HepG2 (cell line): ENCODE measurements around the gene PLEKHA8. TPM values are rescaled to one million over a fixed set of nuclear protein-coding genes. Genes with fewer than 3 reads are reported as not detected.

Experiments used
- ATAC-seq: fragments of 200-7000 bp; cut with Tn5 transposase; 3 replicates; pipeline ENCODE4 v1.9.1; 2020; ENCODE audit warnings: mild to moderate bottlenecking, moderate library complexity
- BruUV-seq: library from RNA; stranded (reverse); fragments of 400-500 nt; replicated peaks from 2 replicates; lab custom pipeline; 2021; lab: Mats Ljungman, UMichigan
- CTCF ChIA-PET: fragments of 300-600 bp; formaldehyde crosslinking; extraction: SDS; loops from one replicate; lab custom pipeline; 2021; ENCODE audit warnings: low total read pairs, inconsistent platforms, low intra/inter-chr PET ratio; lab: Yijun Ruan, JAX
- POLR2A ChIA-PET: fragments of 350-600 bp; sonication (Branson Sonifier 250); formaldehyde crosslinking; loops from one replicate; lab custom pipeline; 2020; ENCODE audit warnings: antibody characterized with exemption, inconsistent platforms; lab: Yijun Ruan, JAX
- DNase-seq: peaks from one replicate; pipeline ENCODE4 v3.0.0-alpha.2; 2015; ENCODE audit warnings: low spot score
- FAIRE-seq: peaks from 3 replicates; lab custom pipeline; 2011; peaks lifted over from hg19 to GRCh38; lab: Jason Lieb, UNC
- H2AFZ ChIP-seq: one replicate; pipeline ENCODE4 v1.6.1; 2011; ENCODE audit warnings: low read length, inconsistent platforms
- H3K27ac ChIP-seq: fragments of 300-600 bp; 3 replicates; pipeline ENCODE4 v1.8.0; 2011; ENCODE audit warnings: mixed run types, mild to moderate bottlenecking, mixed read lengths, low read length, inconsistent platforms; ENCODE audit not compliant: insufficient read depth; ENCODE audit errors: extremely low read length
- H3K27me3 ChIP-seq, 2 experiments: fragments of 200-600 bp in 1 of 2; 2 replicates in 1 of 2; 3 replicates in 1 of 2; pipeline versions ENCODE4 v1.6.0 to v1.8.0; 2011; ENCODE audit warnings: low read length in 2 of 2, mild to moderate bottlenecking in 2 of 2, moderate library complexity in 2 of 2, inconsistent platforms in 1 of 2; ENCODE audit not compliant: insufficient read depth in 2 of 2, control insufficient read depth in 1 of 2
- H3K36me3 ChIP-seq, 2 experiments: fragments of 200-600 bp in 1 of 2; replicated peaks in 1 of 2; 2 replicates in 1 of 2; 3 replicates in 1 of 2; pipeline versions ENCODE4 v1.5.1 to v1.8.0; 2011; ENCODE audit warnings: low read length in 2 of 2, inconsistent platforms in 1 of 2; ENCODE audit not compliant: insufficient read depth in 2 of 2, control insufficient read depth in 1 of 2
- H3K4me1 ChIP-seq: 2 replicates; pipeline ENCODE4 v1.5.1; 2012; ENCODE audit warnings: low read length, inconsistent platforms; ENCODE audit not compliant: insufficient read depth
- H3K4me2 ChIP-seq: 2 replicates; pipeline ENCODE4 v1.6.0; 2011; ENCODE audit warnings: low read depth, low read length, inconsistent platforms
- H3K4me3 ChIP-seq, 3 experiments: fragments of 200-600 bp in 1 of 3; sonication (generic), shearing (Covaris generic) in 1 of 3; replicated peaks in 1 of 3; 2 replicates each; pipeline ENCODE4 v1.5.1; 2011 to 2016; ENCODE audit warnings: low read length in 3 of 3, inconsistent platforms in 2 of 3, low read depth in 2 of 3, mild to moderate bottlenecking in 2 of 3, control low read depth in 1 of 3, mixed read lengths in 1 of 3; ENCODE audit not compliant: insufficient read depth in 1 of 3
- H3K79me2 ChIP-seq: one replicate; pipeline ENCODE4 v1.6.1; 2011; ENCODE audit warnings: low read length, inconsistent platforms; ENCODE audit not compliant: insufficient read depth
- H3K9ac ChIP-seq: 2 replicates; pipeline ENCODE4 v1.6.0; 2011; ENCODE audit warnings: mild to moderate bottlenecking, low read depth, low read length, inconsistent platforms; ENCODE audit not compliant: insufficient read depth
- H3K9me3 ChIP-seq: 2 replicates; pipeline ENCODE4 v1.5.1; 2012; ENCODE audit warnings: mild to moderate bottlenecking, low read length
- H4K20me1 ChIP-seq: 2 replicates; pipeline ENCODE4 v1.6.0; 2011; ENCODE audit warnings: inconsistent platforms, mild to moderate bottlenecking, low read length, moderate library complexity; ENCODE audit not compliant: insufficient read depth
- GABPB1 ChIP-seq: IDR thresholded peaks from 2 replicates; pipeline ENCODE4 v1.6.1; 2016; ENCODE audit warnings: mild to moderate bottlenecking, missing genetic modification reagents, moderate library complexity, missing compliant biosample characterization
- GZF1 ChIP-seq: sonication (generic); formaldehyde crosslinking; IDR thresholded peaks from 2 replicates; pipeline ENCODE4 v1.5.1; 2020; ENCODE audit warnings: mild to moderate bottlenecking, missing genetic modification reagents
- KDM6A ChIP-seq: IDR thresholded peaks from 2 replicates; pipeline ENCODE4 v1.6.1; 2016; ENCODE audit warnings: low read depth
- MED8 ChIP-seq: sonication (generic); formaldehyde crosslinking; IDR thresholded peaks from 2 replicates; pipeline ENCODE4 v1.8.1; 2023; ENCODE audit warnings: mild to moderate bottlenecking, missing genetic modification reagents; ENCODE audit not compliant: insufficient replicate concordance
- in situ Hi-C: cut with HindIII; loops from 2 replicates; pipeline ENCODE4 v1.10.0; 2017; ENCODE audit warnings: low pct_unique_long_range_greater_than_20kb; ENCODE audit not compliant: extremely low pct_ligation_motif_present
- intact Hi-C: fragments of 100-400 bp; cut with micrococcal nuclease; formaldehyde crosslinking; loops from one replicate; pipeline ENCODE4 v1.10.0; 2022; ENCODE audit not compliant: unreplicated experiment
- polyA plus RNA-seq, 8 experiments: library from polyadenylated mRNA; depleted of rRNA in 3 of 8; stranded (reverse) in 7 of 8; unstranded in 1 of 8; fragments of >200 nt; fragmentation: Illumina TruSeq in 4 of 8; extraction: Trizol in 4 of 8; gene quantifications; 2 replicates each; pipeline versions ENCODE4 v1.2.1 to v1.2.3, GENCODE V29; 2011 to 2016; ENCODE audit warnings: low read depth in 4 of 8, missing spikeins in 1 of 8, mixed read lengths in 1 of 8; ENCODE audit not compliant: insufficient read depth in 1 of 8
- total RNA-seq, 5 experiments: library from RNA; depleted of rRNA; stranded (reverse); fragments of >200 nt; fragmentation: Illumina TruSeq; extraction: Trizol; gene quantifications; 2 replicates each; pipeline ENCODE4 v1.2.3, GENCODE V29; 2016; ENCODE audit warnings: low read depth in 1 of 5

PLEKHA8 gene
- total and polyA plus RNA-seq, 2 of the 13 experiments (the other 11 are each of a cell fraction or from before 2014, with no cell fraction given): 12.5 to 26.4 TPM

GRCh38 chr7:30087371-30087770 is 59.2 kb downstream of the PLEKHA8 start:
- ChIA-PET POLR2A (no interaction called here), CTCF (no interaction called here)
- no TSS peak for BruUV-seq
- intact Hi-C loops: no loop called here
- Histone ChIP-seq H3K36me3 (peaks cover 2 to 8% of the 10 kb centered on the region in 2 experiments; a peak in 2 of 5 replicates), H3K9ac (no peak overlapping the region), H4K20me1 (no peaks in the 10 kb centered on the region), H3K4me2 (no peak overlapping the region), H3K9me3 (no peaks in the 10 kb centered on the region), H3K27ac (no peak overlapping the region), H3K4me1 (no peaks in the 10 kb centered on the region), H3K4me3 (no peak overlapping the region), H3K79me2 (no peaks in the 10 kb centered on the region), H3K27me3 (no peaks in the 10 kb centered on the region), H2AFZ (no peak overlapping the region)
- FAIRE-seq: no peak
- ATAC-seq: no peak
- in situ Hi-C loops: no loop called here
- no peak for TF ChIP-seq MED8 (CRISPR knock-in tag)
- DNase-seq: no peak

DNA sequence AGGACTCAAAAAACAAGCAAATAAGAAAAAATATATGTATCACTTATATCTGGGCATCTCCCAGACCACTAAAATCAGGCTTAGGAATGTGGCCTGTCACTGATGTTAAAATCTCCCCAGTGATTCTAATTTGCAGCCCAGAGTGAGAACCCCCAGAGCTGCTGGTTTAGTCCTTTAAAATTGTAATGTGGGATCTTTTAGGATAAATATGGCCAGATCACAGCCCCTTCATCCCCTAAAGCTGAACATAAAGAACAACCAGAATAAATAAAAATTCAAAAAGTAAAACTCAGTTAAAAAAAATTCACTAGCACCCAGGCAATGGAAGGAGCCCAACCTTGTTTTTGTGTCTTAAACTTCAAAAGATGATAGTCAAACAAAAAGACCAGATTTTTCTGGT is 60.1 kb downstream of the PLEKHA8 start:
- intact Hi-C loops: no loop called here
- Histone ChIP-seq H3K27me3 (no peaks in the 10 kb centered on the region), H2AFZ (no peak overlapping the region), H3K79me2 (no peaks in the 10 kb centered on the region), H3K27ac (no peak overlapping the region), H3K9ac (no peak overlapping the region), H3K9me3 (no peaks in the 10 kb centered on the region), H3K4me3 (no peak overlapping the region), H4K20me1 (no peaks in the 10 kb centered on the region), H3K4me2 (no peak overlapping the region), H3K36me3 (peaks cover 4 to 8% of the 10 kb centered on the region in 2 experiments; a peak in 2 of 5 replicates), H3K4me1 (peaks cover 2% of the 10 kb centered on the region)
- ChIA-PET CTCF (no interaction called here), POLR2A (no interaction called here)
- DNase-seq (no peak), ATAC-seq (no peak), FAIRE-seq (no peak)
- in situ Hi-C loops: no loop called here
- BruUV-seq: no TSS peak
- TF ChIP-seq GABPB1 (no peak), GZF1 (CRISPR knock-in tag) (peak; percentile 56; the same call in 1 of the 2 replicates), KDM6A (no peak)
